Measurements from ENCODE around the gene ITGAX. TPM values are rescaled to one million over a fixed set of nuclear protein-coding genes. Genes with fewer than 3 reads are reported as not detected.

The ITGAX gene
- total RNA-seq, 1 experiment from 2014 or later, result not detected

- BruUV-seq (replicated peaks), result no TSS peak
- intact Hi-C loops (cut with micrococcal nuclease; ENCODE audit: unreplicated experiment), result no loop called here
- no peak for DNase-seq (ENCODE audit: low spot score)
- no peak within 1 kb of the TSS for H3K27ac ChIP-seq (ENCODE audit: low read depth, low read length, poor library complexity, severe bottlenecking)
- no peaks in the 10 kb centered on the region for H3K4me1 ChIP-seq (ENCODE audit: insufficient read depth, low read length, poor library complexity, severe bottlenecking)
- no peaks in the 10 kb centered on the region for H3K36me3 ChIP-seq (ENCODE audit: insufficient read depth, low read length, poor library complexity, severe bottlenecking)
- H3K9me3 ChIP-seq (ENCODE audit: low read depth, low read length, poor library complexity, severe bottlenecking), result no peaks in the 10 kb centered on the region
- ChIA-PET POLR2A (ENCODE audit: low non-redundant PET) (no interaction called here), CTCF (no interaction called here)
- H3K4me3 ChIP-seq (ENCODE audit: low read depth, low read length, poor library complexity, severe bottlenecking), result no peak within 1 kb of the TSS
- no peak for TF ChIP-seq EZH2 (IDR thresholded peaks at IDR 0.05; ENCODE audit: borderline replicate concordance, low read depth, low read length, poor library complexity, severe bottlenecking)
- TF ChIP-seq, protein P1, sequence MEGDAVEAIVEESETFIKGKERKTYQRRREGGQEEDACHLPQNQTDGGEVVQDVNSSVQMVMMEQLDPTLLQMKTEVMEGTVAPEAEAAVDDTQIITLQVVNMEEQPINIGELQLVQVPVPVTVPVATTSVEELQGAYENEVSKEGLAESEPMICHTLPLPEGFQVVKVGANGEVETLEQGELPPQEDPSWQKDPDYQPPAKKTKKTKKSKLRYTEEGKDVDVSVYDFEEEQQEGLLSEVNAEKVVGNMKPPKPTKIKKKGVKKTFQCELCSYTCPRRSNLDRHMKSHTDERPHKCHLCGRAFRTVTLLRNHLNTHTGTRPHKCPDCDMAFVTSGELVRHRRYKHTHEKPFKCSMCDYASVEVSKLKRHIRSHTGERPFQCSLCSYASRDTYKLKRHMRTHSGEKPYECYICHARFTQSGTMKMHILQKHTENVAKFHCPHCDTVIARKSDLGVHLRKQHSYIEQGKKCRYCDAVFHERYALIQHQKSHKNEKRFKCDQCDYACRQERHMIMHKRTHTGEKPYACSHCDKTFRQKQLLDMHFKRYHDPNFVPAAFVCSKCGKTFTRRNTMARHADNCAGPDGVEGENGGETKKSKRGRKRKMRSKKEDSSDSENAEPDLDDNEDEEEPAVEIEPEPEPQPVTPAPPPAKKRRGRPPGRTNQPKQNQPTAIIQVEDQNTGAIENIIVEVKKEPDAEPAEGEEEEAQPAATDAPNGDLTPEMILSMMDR (conservative IDR thresholded peaks at IDR 0.05; ENCODE audit: low read depth, low read length), result no peak
- no peaks in the 10 kb centered on the region for H3K27me3 ChIP-seq (replicated peaks; ENCODE audit: insufficient read depth, low read depth, low read length, poor library complexity)
Observed at GRCh38 chr16:31393056-31393455, 38.1 kb downstream of the ITGAX start, which contains the start of gene ITGAD. Gene ITGAD, plus strand, starts transcription at chr16:31393335. Its CDS starts 26 bp downstream, at chr16:31393361.

GRCh38 chr16:31395647-31396046 is 40.7 kb downstream of the ITGAX start:
- no TSS peak for BruUV-seq (replicated peaks)
- ChIA-PET CTCF (no interaction called here), POLR2A (ENCODE audit: low non-redundant PET) (no interaction called here)
- Histone ChIP-seq H3K27me3 (replicated peaks; ENCODE audit: insufficient read depth, low read depth, low read length, poor library complexity) (no peaks in the 10 kb centered on the region), H3K27ac (ENCODE audit: low read depth, low read length, poor library complexity, severe bottlenecking) (no peak overlapping the region), H3K4me1 (ENCODE audit: insufficient read depth, low read length, poor library complexity, severe bottlenecking) (no peaks in the 10 kb centered on the region), H3K36me3 (ENCODE audit: insufficient read depth, low read length, poor library complexity, severe bottlenecking) (no peaks in the 10 kb centered on the region), H3K4me3 (ENCODE audit: low read depth, low read length, poor library complexity, severe bottlenecking) (no peak overlapping the region), H3K9me3 (ENCODE audit: low read depth, low read length, poor library complexity, severe bottlenecking) (no peaks in the 10 kb centered on the region)
- DNase-seq (ENCODE audit: low spot score), result no peak
- intact Hi-C loops (cut with micrococcal nuclease; ENCODE audit: unreplicated experiment), result no loop called here
- TF ChIP-seq, protein P1 (conservative IDR thresholded peaks at IDR 0.05; ENCODE audit: low read depth, low read length), result no peak
- TF ChIP-seq EZH2 (IDR thresholded peaks at IDR 0.05; ENCODE audit: borderline replicate concordance, low read depth, low read length, poor library complexity, severe bottlenecking), result no peak

GRCh38 chr16:31397096-31397660 is 42.2 kb downstream of the ITGAX start:
- intact Hi-C loops (cut with micrococcal nuclease; ENCODE audit: unreplicated experiment), result no loop called here
- ChIA-PET POLR2A (ENCODE audit: low non-redundant PET) (no interaction called here), CTCF (no interaction called here)
- Histone ChIP-seq H3K27me3 (replicated peaks; ENCODE audit: insufficient read depth, low read depth, low read length, poor library complexity) (no peaks in the 10 kb centered on the region), H3K9me3 (ENCODE audit: low read depth, low read length, poor library complexity, severe bottlenecking) (no peaks in the 10 kb centered on the region), H3K4me1 (ENCODE audit: insufficient read depth, low read length, poor library complexity, severe bottlenecking) (no peaks in the 10 kb centered on the region), H3K36me3 (ENCODE audit: insufficient read depth, low read length, poor library complexity, severe bottlenecking) (no peaks in the 10 kb centered on the region), H3K4me3 (ENCODE audit: low read depth, low read length, poor library complexity, severe bottlenecking) (no peak overlapping the region), H3K27ac (ENCODE audit: low read depth, low read length, poor library complexity, severe bottlenecking) (no peak overlapping the region)
- TF ChIP-seq, protein P1 (conservative IDR thresholded peaks at IDR 0.05; ENCODE audit: low read depth, low read length), result no peak
- no peak for TF ChIP-seq EZH2 (IDR thresholded peaks at IDR 0.05; ENCODE audit: borderline replicate concordance, low read depth, low read length, poor library complexity, severe bottlenecking)
- no TSS peak for BruUV-seq (replicated peaks)
- no peak for DNase-seq (ENCODE audit: low spot score)

All from A673 (cell line).